Measurements from ENCODE around the gene HSP90AA1. TPM values are rescaled to one million over a fixed set of nuclear protein-coding genes. Genes with fewer than 3 reads are reported as not detected.

Gene HSP90AA1
- total RNA-seq, 1 experiment from 2014 or later: 1,931 TPM

- Histone ChIP-seq H2AFZ (no peak overlapping the region), H3F3A (ENCODE audit: insufficient read depth, low read depth) (peaks cover 21% of the 10 kb centered on the region), H3K27ac (no peak overlapping the region), H3K79me2 (ENCODE audit: low read depth) (peaks cover 31% of the 10 kb centered on the region), H3K4me3 (no peak overlapping the region), H3K9me3 (ENCODE audit: insufficient read depth, low read depth) (no peaks in the 10 kb centered on the region), H3K27me3 (ENCODE audit: insufficient read depth, low read depth) (no peaks in the 10 kb centered on the region), H3K4me1 (replicated peaks; ENCODE audit: insufficient read depth) (peaks cover 15% of the 10 kb centered on the region), H3K36me3 (ENCODE audit: low read depth) (peaks cover 15% of the 10 kb centered on the region), H3K9me2 (ENCODE audit: insufficient read depth) (no peaks in the 10 kb centered on the region), H4K20me1 (ENCODE audit: insufficient read depth) (peaks cover 15% of the 10 kb centered on the region), H3K4me2 (no peak overlapping the region)
- no peak for DNase-seq
- intact Hi-C loops (cut with micrococcal nuclease; ENCODE audit: unreplicated experiment): loop anchor here (2.0 to 10.0 kb wide), 2 partner anchors 35 to 1245 kb away; partner anchors contain the start of gene EIF5
- BruUV-seq (replicated peaks): no TSS peak
- no peak for TF ChIP-seq EZH2 (IDR thresholded peaks at IDR 0.05; ENCODE audit: low read depth)
- no peak for TF ChIP-seq CTCF (conservative IDR thresholded peaks at IDR 0.05)
- CTCF ChIA-PET: interaction anchor here (0.7 to 0.8 kb wide), 2 partner anchors 27 to 1515 kb away, joined by 3 to 7 read pairs; no protein-coding TSS in a partner anchor
- POLR2A ChIA-PET (ENCODE audit: unreplicated experiment): interaction anchor here (0.6 to 1.0 kb wide), 2 partner anchors 17 to 97 kb away, joined by 4 to 5 read pairs; no protein-coding TSS in a partner anchor
Observed at GRCh38 chr14:102089621-102090343, 2.9 kb upstream of the HSP90AA1 start.

GRCh38 chr14:102088012-102088792, 1.4 kb upstream of the HSP90AA1 start:
- no peaks in the 10 kb centered on the region for H3K9me3 ChIP-seq (ENCODE audit: insufficient read depth, low read depth)
- H3K4me1 ChIP-seq (replicated peaks; ENCODE audit: insufficient read depth): peaks cover 31% of the 10 kb centered on the region
- peaks cover 37% of the 10 kb centered on the region for H3F3A ChIP-seq (ENCODE audit: insufficient read depth, low read depth)
- peak overlapping the region; percentile 89 for H3K4me3 ChIP-seq
- H2AFZ ChIP-seq: peak overlapping the region; percentile 92
- ChIA-PET CTCF (interaction anchor here (0.5 to 1.7 kb wide), 7 partner anchors 9 to 607 kb away, joined by 3 to 17 read pairs (median 8); no protein-coding TSS in a partner anchor), POLR2A (ENCODE audit: unreplicated experiment) (interaction anchor here (0.6 to 0.9 kb wide), 8 partner anchors 9 to 327 kb away, joined by 3 to 42 read pairs (median 4); no protein-coding TSS in a partner anchor)
- peak overlapping the region; percentile 82 for H3K27ac ChIP-seq
- intact Hi-C loops (cut with micrococcal nuclease; ENCODE audit: unreplicated experiment): loop anchor here (1.0 to 10.0 kb wide), 3 partner anchors 8 to 1247 kb away; partner anchors contain the start of gene EIF5
- no peaks in the 10 kb centered on the region for H3K27me3 ChIP-seq (ENCODE audit: insufficient read depth, low read depth)
- H3K9me2 ChIP-seq (ENCODE audit: insufficient read depth): no peaks in the 10 kb centered on the region
- peaks cover 31% of the 10 kb centered on the region for H4K20me1 ChIP-seq (ENCODE audit: insufficient read depth)
- peaks cover 46% of the 10 kb centered on the region for H3K79me2 ChIP-seq (ENCODE audit: low read depth)
- H3K4me2 ChIP-seq: peak overlapping the region; percentile 93
- BruUV-seq (replicated peaks): no TSS peak
- peak; percentile 67 to 69 for DNase-seq
- TF ChIP-seq CTCF (conservative IDR thresholded peaks at IDR 0.05) (no peak), EZH2 (IDR thresholded peaks at IDR 0.05; ENCODE audit: low read depth) (no peak)
- peaks cover 31% of the 10 kb centered on the region for H3K36me3 ChIP-seq (ENCODE audit: low read depth)

GRCh38 chr14:102087762-102088011, 843 bp upstream of the HSP90AA1 start:
- intact Hi-C loops (cut with micrococcal nuclease; ENCODE audit: unreplicated experiment): loop anchor here (1.0 to 10.0 kb wide), 8 partner anchors 9 to 1247 kb away; partner anchors contain the start of genes EIF5 and WDR20
- no peaks in the 10 kb centered on the region for H3K27me3 ChIP-seq (ENCODE audit: insufficient read depth, low read depth)
- TF ChIP-seq EZH2 (IDR thresholded peaks at IDR 0.05; ENCODE audit: low read depth) (no peak), CTCF (conservative IDR thresholded peaks at IDR 0.05) (no peak)
- H4K20me1 ChIP-seq (ENCODE audit: insufficient read depth): peaks cover 36% of the 10 kb centered on the region
- no peak for DNase-seq
- peaks cover 52% of the 10 kb centered on the region for H3K79me2 ChIP-seq (ENCODE audit: low read depth)
- H3K9me2 ChIP-seq (ENCODE audit: insufficient read depth): no peaks in the 10 kb centered on the region
- H3K36me3 ChIP-seq (ENCODE audit: low read depth): peaks cover 36% of the 10 kb centered on the region
- peak overlapping the region; percentile 92 for H2AFZ ChIP-seq
- peaks cover 42% of the 10 kb centered on the region for H3F3A ChIP-seq (ENCODE audit: insufficient read depth, low read depth)
- BruUV-seq (replicated peaks): TSS peak; percentile 70
- peak overlapping the region; percentile 93 for H3K4me2 ChIP-seq
- H3K4me3 ChIP-seq: peak overlapping the region; percentile 89
- H3K9me3 ChIP-seq (ENCODE audit: insufficient read depth, low read depth): no peaks in the 10 kb centered on the region
- ChIA-PET CTCF (interaction anchor here (0.5 to 1.7 kb wide), 6 partner anchors 9 to 113 kb away, joined by 3 to 17 read pairs (median 8); no protein-coding TSS in a partner anchor), POLR2A (ENCODE audit: unreplicated experiment) (interaction anchor here (0.6 to 0.9 kb wide), 8 partner anchors 9 to 327 kb away, joined by 3 to 42 read pairs (median 13); no protein-coding TSS in a partner anchor)
- H3K27ac ChIP-seq: peak overlapping the region; percentile 82
- peaks cover 36% of the 10 kb centered on the region for H3K4me1 ChIP-seq (replicated peaks; ENCODE audit: insufficient read depth)
